Measurements from ENCODE around the gene IL13.

DNA sequence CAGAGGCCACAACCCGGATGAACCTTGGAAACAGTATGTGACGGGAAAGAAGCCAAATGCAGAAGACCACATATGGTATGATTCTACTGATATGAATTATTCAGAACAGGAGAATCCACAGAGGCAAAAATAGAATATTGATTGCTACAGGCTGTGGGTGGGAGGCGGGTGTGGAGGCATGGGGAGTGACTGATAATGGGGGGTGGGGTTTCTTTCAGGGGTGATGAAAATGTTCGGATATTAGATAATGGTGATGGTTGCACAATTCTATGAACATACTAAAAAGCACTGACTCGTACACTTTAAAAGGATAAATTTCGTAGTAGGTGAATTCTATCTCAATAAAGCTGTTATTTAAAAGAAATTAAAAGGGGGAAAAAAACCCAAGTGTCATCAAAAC lies 26.5 kb downstream of the IL13 start:
- TF ChIP-seq, protein P1, sequence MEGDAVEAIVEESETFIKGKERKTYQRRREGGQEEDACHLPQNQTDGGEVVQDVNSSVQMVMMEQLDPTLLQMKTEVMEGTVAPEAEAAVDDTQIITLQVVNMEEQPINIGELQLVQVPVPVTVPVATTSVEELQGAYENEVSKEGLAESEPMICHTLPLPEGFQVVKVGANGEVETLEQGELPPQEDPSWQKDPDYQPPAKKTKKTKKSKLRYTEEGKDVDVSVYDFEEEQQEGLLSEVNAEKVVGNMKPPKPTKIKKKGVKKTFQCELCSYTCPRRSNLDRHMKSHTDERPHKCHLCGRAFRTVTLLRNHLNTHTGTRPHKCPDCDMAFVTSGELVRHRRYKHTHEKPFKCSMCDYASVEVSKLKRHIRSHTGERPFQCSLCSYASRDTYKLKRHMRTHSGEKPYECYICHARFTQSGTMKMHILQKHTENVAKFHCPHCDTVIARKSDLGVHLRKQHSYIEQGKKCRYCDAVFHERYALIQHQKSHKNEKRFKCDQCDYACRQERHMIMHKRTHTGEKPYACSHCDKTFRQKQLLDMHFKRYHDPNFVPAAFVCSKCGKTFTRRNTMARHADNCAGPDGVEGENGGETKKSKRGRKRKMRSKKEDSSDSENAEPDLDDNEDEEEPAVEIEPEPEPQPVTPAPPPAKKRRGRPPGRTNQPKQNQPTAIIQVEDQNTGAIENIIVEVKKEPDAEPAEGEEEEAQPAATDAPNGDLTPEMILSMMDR (conservative IDR thresholded peaks at IDR 0.05; ENCODE audit: low read length) = no peak
- no peak for TF ChIP-seq EZH2phosphoT487 (IDR thresholded peaks at IDR 0.05; ENCODE audit: borderline replicate concordance, low read depth, low read length)
